Myometrial cell (primary cell): ENCODE results near the gene RIMOC1. TPM values are rescaled to one million over a fixed set of nuclear protein-coding genes. Genes with fewer than 3 reads are reported as not detected.

ENCODE experiments used
- total RNA-seq: library from RNA; depleted of rRNA; stranded (reverse); fragments of >200 nt; gene quantifications from 2 replicates; pipeline ENCODE4 v1.2.3, GENCODE V29; 2015

Gene RIMOC1
- 12.1 and 14.9 TPM in 2 replicates for total RNA-seq

GRCh38 chr5:41903892-41904799 lies at the start of gene RIMOC1:
RIMOC1 (plus strand) TSS chr5:41904344; CDS start chr5:41904368, 24 bp downstream.

GRCh38 chr5:41869724-41870626 lies 34.2 kb upstream of the RIMOC1 start, which contains the start of gene OXCT1:
OXCT1 (minus strand) TSS chr5:41870425; CDS start chr5:41870358, 67 bp downstream.

DNA sequence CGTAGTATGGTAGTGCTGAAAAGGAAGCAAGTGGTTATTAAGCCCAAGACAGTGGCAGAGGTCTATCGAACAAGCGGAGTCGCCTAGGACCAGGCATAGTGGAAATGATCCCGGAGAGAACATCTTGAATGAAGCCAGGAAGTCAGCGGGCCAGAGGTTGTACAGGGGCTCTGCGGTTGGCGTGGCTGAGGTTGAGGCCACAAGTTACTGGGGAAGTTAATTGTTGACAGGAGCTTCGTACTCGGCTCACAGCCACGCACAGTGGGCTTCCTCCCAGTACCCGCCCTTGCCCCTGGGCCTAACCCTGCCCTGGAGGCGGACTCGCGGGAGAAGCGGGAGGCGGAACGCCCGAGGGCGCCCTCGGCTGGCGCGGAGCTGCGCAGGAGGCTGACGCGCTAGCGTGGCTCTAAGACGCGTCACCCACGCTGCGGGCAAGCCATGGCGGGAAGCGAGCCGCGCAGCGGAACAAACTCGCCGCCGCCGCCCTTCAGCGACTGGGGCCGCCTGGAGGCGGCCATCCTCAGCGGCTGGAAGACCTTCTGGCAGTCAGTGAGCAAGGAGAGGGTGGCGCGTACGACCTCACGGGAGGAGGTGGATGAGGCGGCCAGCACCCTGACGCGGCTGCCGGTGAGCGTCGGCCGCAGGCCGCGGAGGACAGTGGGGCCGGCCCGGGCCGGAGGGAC lies 20.9 kb downstream of the RIMOC1 start, which contains the start of gene FBXO4:
FBXO4 (plus strand) TSS at position 410 of the 683 bp plus-strand sequence; CDS start at position 439, 29 bp downstream.

Other genes starting within 250 kb of the RIMOC1 start
- 42.1 and 44.7 TPM in 2 replicates for gene OXCT1, start 33.9 kb upstream of the RIMOC1 start, total RNA-seq
- gene FBXO4, start 20.9 kb downstream of the RIMOC1 start, total RNA-seq = 5.5 and 15.1 TPM in 2 replicates